ENCODE data around the gene KRT34.

The KRT34 gene

GRCh38 chr17:41343029-41343428 is 39.1 kb downstream of the KRT34 start:
- TF ChIP-seq CTCF (IDR thresholded peaks at IDR 0.05; ENCODE audit: insufficient read depth, low read depth, low read length, missing control alignments) = no peak
- no peak for DNase-seq (ENCODE audit: low read depth)
- H3K4me3 ChIP-seq (ENCODE audit: low read depth, low read length) = no peak overlapping the region

GRCh38 chr17:41340934-41341861 is 40.9 kb downstream of the KRT34 start:
- TF ChIP-seq CTCF (IDR thresholded peaks at IDR 0.05; ENCODE audit: insufficient read depth, low read depth, low read length, missing control alignments) = no peak
- no peak overlapping the region for H3K4me3 ChIP-seq (ENCODE audit: low read depth, low read length)
- DNase-seq (ENCODE audit: low read depth) = peak; percentile 29

GRCh38 chr17:41340494-41340893 is 41.6 kb downstream of the KRT34 start:
- no peak overlapping the region for H3K4me3 ChIP-seq (ENCODE audit: low read depth, low read length)
- TF ChIP-seq CTCF (IDR thresholded peaks at IDR 0.05; ENCODE audit: insufficient read depth, low read depth, low read length, missing control alignments) = no peak
- DNase-seq (ENCODE audit: low read depth) = no peak

GRCh38 chr17:41339571-41340172 is 42.4 kb downstream of the KRT34 start:
- no peak for DNase-seq (ENCODE audit: low read depth)
- H3K4me3 ChIP-seq (ENCODE audit: low read depth, low read length) = no peak overlapping the region
- no peak for TF ChIP-seq CTCF (IDR thresholded peaks at IDR 0.05; ENCODE audit: insufficient read depth, low read depth, low read length, missing control alignments)

GRCh38 chr17:41338961-41339485 is 43.1 kb downstream of the KRT34 start:
- H3K4me3 ChIP-seq (ENCODE audit: low read depth, low read length) = no peak overlapping the region
- peak; percentile 57 for DNase-seq (ENCODE audit: low read depth)
- no peak for TF ChIP-seq CTCF (IDR thresholded peaks at IDR 0.05; ENCODE audit: insufficient read depth, low read depth, low read length, missing control alignments)

GRCh38 chr17:41335747-41336146 is 46.4 kb downstream of the KRT34 start:
- DNase-seq (ENCODE audit: low read depth) = no peak
- TF ChIP-seq CTCF (IDR thresholded peaks at IDR 0.05; ENCODE audit: insufficient read depth, low read depth, low read length, missing control alignments) = no peak
- no peak overlapping the region for H3K4me3 ChIP-seq (ENCODE audit: low read depth, low read length)

Data from GM12865 (cell line).